GM18951 (cell line): ENCODE data around the gene ZDHHC1.

Source experiments
- POLR2A ChIP-seq: IDR thresholded peaks from 4 replicates; pipeline ENCODE4 v1.6.1; 2011; ENCODE audit warnings: mild to moderate bottlenecking; ENCODE audit not compliant: insufficient read length, insufficient read depth; ENCODE audit errors: extremely low read depth
- in situ Hi-C: fragments of 300-500 bp; cut with MboI; formaldehyde crosslinking; loops from one replicate; pipeline ENCODE4 v1.12.0; 2022; ENCODE audit warnings: low sequenced_read_pairs, mixed read lengths, inconsistent platforms; ENCODE audit not compliant: unreplicated experiment

Gene ZDHHC1

GRCh38 chr16:67430977-67431774 lies 14.9 kb upstream of the ZDHHC1 start, which contains the start of gene HSD11B2:
Gene HSD11B2, plus strand, starts transcription at chr16:67431121. Its CDS starts 128 bp downstream, at chr16:67431249.
- TF ChIP-seq POLR2A: no peak
- in situ Hi-C loops: no loop called here

GRCh38 chr16:67430504-67430976 lies 14.3 kb upstream of the ZDHHC1 start:
- in situ Hi-C loops: no loop called here

GRCh38 chr16:67429799-67430503 lies 13.7 kb upstream of the ZDHHC1 start:
- no peak for TF ChIP-seq POLR2A
- in situ Hi-C loops: no loop called here

More at GRCh38 chr16:67430504-67430976, 14.3 kb upstream of the ZDHHC1 start:
- no peak for TF ChIP-seq POLR2A

DNA sequence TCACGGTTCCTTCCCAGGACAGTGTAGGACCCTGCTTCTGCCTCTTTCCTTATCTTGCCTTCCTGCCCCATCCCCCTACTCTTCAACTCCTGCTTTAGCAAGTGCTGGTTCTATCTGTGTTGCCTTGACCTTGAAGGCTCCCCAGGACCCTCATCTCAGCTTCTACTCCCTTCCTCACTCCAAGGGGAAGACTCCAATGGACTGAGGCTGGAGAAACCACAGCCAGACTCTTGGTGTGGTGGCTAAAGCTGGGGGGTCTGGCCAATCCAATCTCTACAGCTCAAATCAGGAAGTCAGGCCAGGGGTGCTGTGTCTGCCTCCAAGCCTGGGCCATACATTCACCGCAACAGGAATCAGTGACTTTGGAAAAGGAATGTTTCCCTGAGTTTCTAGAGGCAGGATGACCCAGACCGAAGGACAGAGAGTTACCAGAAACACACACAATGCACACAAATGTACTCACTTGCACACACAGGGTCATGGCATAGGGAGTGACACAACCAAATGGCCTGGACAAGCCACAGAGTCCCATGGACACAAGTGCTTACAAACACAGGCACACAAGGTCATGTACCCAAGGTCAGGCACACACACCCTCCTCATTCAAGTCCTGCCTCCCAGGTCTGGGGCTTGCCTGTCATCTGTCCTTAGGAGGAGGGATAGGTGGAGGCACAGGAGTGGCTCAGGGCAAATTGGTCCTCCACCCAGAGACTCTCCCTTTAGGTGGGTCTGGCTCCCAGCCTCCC lies 12.9 kb upstream of the ZDHHC1 start:
- in situ Hi-C loops: no loop called here
- no peak for TF ChIP-seq POLR2A

DNA sequence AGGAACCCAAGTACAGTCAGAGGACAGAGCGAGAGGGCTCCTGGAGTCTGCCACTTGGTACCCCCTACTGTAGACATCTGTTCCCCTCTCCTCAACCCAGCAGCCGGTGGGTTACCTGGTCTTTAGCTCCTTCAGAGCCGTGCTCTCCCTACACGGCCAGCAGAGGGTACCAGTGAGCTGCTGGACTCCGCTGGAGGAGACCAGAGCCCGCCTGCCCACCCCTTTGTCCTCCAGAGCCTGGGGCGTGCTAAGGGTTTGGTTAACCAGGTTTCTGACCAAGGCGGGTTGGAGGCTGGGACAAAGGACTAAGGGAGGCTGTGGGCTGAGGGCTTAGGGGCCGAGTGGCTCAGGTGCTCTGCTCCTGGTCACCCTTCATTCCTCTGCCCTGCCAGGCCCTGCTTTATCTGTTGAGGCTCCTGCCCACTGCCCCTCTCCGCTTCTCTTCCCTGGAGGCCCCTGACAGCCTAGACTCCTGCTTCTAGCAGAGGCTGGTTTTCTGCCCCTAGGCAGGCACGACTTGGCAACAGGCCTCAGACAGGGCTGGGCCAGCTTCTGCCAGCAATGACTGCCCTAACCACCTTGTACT lies 12.0 kb upstream of the ZDHHC1 start:
- no peak for TF ChIP-seq POLR2A
- in situ Hi-C loops: no loop called here

- in situ Hi-C loops: no loop called here
- TF ChIP-seq POLR2A: no peak
Measured at GRCh38 chr16:67426950-67427349, 10.7 kb upstream of the ZDHHC1 start.

GRCh38 chr16:67426022-67426421 lies 9.7 kb upstream of the ZDHHC1 start:
- TF ChIP-seq POLR2A: no peak
- in situ Hi-C loops: no loop called here

DNA sequence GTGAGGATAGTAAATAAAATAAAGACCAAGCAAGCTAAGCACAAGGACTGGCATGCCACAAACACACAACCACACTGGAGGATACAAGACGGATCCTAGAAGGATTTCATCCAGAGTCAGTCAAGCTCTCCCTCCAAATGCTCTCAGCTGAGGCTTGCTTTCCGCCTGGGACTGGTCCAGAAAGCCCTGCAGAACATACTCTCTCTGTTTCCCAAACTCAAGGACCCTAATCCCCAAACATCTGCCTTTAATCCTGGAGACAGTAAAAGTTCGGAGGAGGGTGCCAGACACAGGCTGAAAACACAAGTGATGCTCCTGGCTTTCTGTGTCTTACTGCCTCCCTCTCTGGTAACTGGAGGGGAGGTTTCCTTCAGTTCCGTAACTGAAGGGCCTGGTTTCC lies 9.3 kb upstream of the ZDHHC1 start:
- in situ Hi-C loops: no loop called here
- TF ChIP-seq POLR2A: no peak

DNA sequence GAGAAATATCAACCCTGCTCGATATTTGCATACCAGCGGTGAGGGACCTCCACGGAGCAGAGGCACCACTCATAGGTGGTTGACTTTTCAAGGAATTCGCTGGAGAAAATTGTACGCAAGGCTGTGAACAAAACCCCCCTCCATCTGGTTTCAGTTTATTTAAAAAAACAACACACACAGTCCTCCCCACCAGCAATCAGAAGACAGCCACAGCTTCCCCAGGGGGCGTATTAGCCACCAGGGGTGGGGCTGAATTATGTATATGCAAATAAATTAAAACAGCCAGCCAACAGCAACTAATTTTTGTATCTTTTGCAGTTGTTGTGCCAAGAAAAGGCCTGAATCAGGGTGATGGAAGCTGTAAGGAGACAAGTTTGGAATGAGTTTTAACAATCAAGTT lies 8.8 kb upstream of the ZDHHC1 start:
- no peak for TF ChIP-seq POLR2A
- in situ Hi-C loops: no loop called here

DNA sequence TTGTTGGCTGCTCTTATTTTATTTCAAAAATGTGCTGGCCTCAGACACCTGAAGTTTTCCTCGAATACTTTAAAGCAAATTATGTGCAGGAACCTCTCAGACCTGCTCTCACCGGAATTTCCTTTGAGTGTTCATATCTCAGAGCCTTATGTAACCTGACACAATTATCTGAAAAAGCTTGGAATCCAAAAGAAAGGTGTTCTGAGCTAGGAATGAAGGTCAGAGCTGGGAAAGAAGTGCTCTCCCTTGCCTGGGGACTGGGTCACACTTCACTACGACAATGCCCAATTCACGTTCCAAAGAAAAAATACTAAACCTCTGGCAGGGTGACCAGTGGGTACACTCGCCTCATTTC lies 8.0 kb upstream of the ZDHHC1 start:
- in situ Hi-C loops: loop anchor here (25.0 kb wide), 1 partner anchor 462 kb away; the partner anchor contains the start of gene CES3
- no peak for TF ChIP-seq POLR2A

DNA sequence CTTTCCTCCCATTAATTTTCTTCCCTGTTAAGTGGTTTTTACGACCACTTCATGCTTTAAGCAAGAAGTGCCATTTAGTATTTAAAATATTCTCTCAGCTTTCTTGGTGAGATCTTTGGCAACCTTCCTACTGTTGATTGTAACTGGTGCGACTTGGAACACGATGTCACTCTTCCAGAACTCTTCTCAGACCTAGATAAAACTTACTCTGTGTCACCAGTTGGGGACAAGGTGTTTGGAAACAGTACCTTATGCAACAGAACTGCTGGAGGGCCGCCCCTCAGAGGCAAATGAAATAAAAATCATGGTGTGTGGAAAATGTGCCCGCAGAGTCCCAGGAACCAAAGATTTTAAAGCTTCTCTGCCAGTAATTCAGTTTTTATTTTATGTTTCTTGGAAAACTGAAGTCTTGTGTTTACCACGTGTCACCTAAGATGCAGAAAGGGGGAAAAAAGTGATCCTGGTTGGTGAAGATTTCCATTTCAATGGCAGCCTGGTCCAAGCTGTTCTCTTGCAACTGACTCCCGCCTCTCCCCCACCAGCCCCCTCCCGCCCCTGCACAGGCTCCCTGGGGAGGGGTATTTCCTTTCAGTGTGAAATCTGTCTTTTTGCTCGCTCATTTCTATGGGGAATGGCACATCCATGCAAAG lies 7.5 kb upstream of the ZDHHC1 start:
- in situ Hi-C loops: loop anchor here (25.0 kb wide), 1 partner anchor 461 kb away; the partner anchor contains the start of gene CES3
- TF ChIP-seq POLR2A: no peak

GRCh38 chr16:67423015-67423414 lies 6.7 kb upstream of the ZDHHC1 start:
- in situ Hi-C loops: loop anchor here (25.0 kb wide), 1 partner anchor 461 kb away; the partner anchor contains the start of gene CES3
- TF ChIP-seq POLR2A: no peak
